Measurements from ENCODE around the gene BBX.

The BBX gene

GRCh38 chr3:107522510-107523288 lies at the start of gene BBX:
BBX (plus strand) TSS chr3:107522962; CDS start chr3:107710461, 187,499 bp downstream.
- peak; percentile 99 for DNase-seq

DNA sequence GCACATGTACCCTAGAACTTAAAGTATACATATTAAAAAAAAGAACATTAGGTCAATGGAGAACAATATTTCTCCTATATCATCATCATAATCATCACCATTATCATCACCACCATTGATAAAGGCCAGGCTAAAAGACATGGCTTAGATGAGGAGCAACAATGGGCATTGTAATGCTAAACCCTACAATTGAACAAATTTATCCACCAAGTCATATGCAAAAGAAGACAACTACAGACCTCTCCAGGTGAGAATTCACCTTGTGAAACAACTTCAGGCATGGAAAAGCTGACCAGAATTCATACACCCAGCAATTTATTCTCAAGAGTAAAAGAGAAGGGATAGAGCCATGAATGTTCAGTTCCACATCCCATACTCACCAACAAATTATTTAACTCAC lies 46.3 kb upstream of the BBX start:
- DNase-seq: no peak

DNA sequence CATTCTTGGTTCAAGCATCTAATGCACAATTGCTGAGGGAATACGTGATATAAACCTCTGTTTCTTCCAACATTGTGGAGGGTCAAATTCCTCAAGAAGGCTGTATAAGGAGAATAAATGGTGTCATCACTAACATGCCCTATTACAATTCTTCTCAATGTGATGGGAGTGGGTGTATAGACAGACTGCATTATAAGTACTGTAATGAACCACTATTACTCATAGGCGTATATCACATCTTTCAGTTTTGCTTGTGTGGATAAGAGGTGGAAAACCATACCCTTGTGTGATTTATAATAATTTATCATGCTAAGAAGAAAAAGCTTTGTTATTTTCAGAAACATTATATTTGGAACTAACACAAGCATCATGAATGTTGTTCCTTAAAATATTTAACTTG lies 35.3 kb upstream of the BBX start:
- no peak for DNase-seq

DNA sequence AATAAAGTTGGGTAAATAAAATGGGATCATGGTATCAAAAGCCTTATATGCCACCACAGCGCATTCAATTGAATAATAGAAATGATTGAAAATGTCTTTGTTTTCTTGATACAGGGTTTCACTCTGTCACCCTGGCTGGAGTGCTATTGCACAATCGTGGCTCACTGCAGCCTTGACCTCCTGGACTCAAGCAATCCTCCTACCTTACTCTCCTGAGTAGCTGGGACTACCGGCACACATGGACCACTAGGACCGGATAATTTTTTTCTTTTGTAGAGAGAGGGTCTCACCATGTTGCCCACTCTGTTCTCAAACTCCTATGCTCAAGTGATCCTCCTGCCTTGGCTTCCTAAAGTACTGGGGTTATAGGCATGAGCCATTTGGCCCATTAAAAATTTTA lies 33.8 kb upstream of the BBX start:
- no peak for DNase-seq

DNA sequence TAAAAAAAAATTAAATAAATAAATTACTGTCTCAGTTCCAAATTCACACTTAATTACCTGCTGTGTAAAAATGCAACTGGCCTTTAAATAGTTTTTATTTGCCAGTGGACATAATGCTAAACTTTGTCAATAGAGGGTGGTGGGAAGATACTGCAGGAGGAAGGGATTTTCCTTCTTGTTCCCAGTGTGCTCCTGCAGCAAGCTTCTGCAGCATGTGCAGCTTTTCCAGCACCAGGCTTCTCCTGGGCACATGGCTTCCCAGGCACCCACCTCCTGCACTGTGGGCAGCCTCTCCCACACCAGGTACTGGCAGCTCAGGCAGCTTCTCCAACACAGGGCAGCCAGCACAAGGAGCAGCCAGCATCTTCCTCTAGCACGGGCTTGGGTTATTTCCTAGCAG lies 29.6 kb upstream of the BBX start:
- DNase-seq: no peak

DNA sequence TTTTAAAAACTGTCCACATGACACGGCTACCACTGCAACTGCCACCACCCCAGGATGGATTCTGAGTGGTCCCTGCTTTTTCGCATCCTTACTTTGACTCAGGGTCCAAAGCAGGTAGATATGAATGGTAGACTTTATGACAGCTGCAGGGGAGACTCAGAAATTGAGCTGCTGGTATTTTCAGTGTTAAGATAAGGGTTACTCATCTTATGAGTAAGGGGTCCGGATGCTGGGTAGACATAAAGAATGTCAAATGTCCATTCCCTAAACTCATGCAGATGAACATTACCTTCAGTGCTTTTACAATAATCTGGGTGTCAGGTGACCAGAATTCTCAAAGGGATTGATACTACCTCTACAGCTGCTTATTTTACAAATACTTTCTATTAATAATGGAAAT lies 25.9 kb upstream of the BBX start:
- DNase-seq: no peak

DNA sequence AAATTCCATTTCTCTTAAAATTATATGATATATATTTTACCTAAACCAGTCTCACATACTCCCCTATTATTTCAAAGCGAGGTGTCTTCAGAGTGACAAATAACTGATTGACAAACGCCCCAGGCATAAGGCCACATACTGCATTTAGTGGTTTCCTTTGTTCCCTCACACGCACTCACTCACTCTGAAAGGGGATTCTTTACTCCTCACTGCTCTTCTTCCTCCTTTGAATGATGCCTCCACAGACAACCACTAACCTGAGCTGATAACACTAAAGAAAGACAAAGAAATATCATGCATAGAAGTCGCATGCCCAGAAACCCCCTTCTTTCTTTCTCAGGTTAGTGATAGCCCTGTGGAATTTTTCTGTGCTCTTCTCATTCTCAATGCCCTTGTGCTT lies 24.1 kb upstream of the BBX start:
- DNase-seq: no peak

GRCh38 chr3:107506458-107506857 lies 16.3 kb upstream of the BBX start:
- DNase-seq: no peak

DNA sequence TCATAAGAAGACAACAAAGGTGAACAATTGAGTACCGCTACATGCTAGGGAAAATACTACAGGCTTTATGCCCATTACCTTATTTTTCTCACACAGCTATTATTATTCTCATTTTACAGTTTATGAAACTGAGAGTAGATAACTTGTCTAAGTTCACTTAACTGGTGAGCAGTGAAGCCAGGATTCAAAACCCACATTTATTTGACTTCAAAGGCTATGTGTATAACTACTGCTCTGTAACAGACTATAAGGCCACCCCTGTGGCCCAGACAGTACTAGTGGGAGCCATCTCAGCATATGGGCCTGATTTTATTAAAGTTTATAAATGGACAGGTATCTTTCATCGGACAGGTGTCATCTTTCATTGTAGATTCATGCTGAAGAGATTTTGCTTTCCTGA lies 14.4 kb upstream of the BBX start:
- DNase-seq: no peak

DNA sequence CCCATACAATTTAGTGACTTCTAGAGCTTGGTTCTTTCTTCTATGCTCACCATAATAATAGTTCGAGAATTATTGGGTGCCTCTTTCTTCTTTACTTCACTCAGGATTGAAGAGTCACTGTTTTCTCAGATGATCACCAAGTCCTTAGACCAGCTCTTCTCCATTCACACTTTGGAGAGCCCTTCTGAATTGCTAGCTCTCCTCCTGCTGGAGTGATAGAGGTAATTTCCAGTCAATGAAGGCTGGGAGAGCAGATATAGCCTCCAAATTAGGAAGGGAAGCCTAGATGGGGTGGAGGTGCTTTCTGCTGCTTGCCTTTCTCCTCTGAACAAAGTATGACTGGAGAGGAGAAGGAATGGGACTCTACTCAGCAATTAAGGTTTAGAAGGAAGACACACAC lies 10.7 kb upstream of the BBX start:
- no peak for DNase-seq

DNA sequence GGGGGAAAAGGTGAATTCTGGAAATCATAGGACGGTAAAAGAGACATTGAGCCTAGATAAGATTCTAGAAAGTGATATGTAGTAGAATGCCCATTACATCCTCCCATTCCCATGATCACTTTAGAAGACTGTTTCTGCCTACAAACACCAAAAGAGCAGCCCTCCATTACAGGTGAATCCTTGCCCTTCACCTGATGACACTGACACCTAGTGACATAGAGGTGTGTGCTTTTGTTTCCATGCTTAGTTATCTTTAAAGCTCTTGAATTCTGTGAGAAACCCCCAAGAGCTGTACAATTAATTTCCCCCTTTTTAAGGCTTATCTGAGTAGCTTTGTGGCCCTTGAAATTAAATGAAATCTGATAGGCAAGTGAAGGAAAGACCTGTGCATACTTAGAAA lies 8.3 kb upstream of the BBX start:
- no peak for DNase-seq

GRCh38 chr3:107516475-107516874 lies 6.3 kb upstream of the BBX start:
- DNase-seq: no peak

GRCh38 chr3:107520535-107520934 lies 2.2 kb upstream of the BBX start:
- no peak for DNase-seq

DNA sequence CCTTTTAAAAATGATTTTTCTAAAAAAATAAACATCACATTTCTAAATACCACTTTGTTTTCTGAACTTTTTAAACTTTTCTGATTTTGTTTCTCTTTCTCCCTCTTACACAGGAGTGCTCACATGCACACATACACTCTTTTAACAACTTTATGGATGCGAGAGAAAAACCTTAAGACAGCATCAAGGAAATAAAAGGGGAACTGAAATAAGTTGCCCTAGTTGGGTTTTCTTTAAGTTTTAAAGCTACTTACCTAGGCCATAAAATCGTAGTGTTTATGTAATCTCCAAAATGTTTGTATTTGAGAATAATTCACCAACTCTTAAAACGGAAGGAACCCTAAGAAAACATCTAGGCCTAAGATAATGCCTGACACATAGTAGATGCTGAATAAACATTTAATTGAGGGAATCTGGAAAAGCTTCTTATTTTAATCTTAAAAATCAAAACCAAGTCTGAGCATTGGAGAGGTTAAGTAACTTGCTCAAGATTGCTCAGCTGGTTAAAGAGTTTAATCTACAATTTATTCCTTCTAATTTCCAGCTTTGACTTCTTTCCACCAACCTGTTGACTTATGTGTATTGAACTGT lies 1.2 kb upstream of the BBX start:
- DNase-seq: no peak

DNA sequence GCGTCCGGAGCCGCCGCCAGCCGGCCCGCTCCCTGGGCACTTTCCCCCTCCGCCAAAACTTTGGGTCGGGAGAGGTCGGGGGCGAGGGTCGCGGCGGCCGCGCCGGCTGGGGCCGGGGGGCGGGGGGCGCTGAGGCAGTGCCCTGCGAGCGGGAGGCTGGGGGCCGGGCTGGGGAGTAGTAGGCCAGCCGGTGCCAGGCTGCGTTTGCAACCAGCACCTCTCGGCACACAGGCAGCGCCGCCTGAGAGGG lies 452 bp downstream of the BBX start:
- DNase-seq: no peak

DNA sequence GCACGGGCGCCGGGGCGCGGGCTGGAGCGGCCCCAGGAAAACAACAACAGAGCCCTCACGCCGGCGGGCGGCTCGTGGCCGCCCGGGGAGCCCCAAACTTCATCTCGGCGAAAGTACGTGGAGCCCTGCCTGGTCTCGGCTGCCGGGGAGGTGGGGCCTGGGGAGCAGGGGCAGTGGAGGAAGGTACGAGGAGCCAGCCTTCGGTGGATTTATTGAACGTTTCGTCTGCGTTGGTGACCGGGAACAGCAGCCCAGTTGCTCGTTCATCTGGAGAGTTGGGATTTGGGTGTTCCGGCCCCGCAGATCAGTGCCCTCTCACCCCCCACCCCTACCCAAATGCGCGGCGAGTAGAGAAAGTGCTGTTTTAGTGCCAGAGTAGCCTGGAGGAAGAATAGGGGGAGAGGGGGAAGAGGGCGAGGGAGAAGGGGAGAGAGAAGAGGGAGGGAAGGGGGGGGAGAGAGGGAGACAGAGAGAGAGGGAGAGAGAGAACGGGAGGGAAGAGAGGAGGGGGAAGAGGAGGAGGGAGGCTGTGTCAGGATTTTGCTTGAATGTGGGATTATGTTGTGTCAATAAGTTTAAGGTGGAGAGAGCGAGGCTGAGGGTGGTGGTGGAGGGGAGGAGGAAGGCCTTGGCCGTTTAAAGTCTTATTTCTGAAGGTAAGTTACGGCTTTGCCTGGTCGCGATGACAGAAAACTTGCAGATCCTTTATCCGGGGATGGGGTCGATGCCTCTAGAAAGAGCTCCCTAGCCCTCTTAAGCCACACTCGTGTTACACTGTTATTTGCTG lies 970 bp downstream of the BBX start:
- peak; percentile 35 for DNase-seq

- DNase-seq: peak; percentile 24
Measured at GRCh38 chr3:107524326-107524840, 1.6 kb downstream of the BBX start.

GRCh38 chr3:107524841-107525643 lies 2.3 kb downstream of the BBX start:
- DNase-seq: peak; percentile 35

DNA sequence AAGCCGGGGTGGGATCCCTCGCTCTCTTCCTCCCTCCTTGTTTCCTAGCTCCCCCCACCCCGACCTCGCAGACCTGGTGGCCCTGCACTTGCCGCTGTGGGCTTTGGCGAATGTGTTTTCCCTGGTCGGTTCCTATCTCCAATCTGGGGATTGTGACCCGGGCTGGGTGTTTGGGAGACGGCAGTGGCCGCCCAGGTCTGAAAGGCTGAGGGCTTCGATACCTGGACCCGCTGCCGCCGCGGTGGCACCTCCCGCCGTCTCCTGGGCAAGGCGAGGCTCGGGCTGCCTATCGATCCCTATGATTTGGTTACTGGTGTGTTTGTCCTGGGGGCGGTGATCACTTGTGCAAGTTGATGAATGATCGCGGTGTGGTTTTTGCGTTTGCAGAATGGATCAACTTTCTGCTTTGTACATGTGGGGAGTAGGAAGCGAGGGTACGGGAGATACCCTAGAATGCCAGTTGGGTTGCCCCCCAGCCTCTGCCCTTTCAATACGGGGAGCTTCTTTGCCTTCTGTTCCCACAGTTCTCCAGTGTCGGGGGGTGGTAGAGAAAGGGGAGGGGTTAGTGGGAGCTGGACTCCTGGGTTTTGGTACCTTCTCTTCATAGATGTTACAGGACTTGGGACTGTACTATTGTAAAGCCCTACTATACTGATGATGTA lies 3.0 kb downstream of the BBX start:
- DNase-seq: no peak

DNA sequence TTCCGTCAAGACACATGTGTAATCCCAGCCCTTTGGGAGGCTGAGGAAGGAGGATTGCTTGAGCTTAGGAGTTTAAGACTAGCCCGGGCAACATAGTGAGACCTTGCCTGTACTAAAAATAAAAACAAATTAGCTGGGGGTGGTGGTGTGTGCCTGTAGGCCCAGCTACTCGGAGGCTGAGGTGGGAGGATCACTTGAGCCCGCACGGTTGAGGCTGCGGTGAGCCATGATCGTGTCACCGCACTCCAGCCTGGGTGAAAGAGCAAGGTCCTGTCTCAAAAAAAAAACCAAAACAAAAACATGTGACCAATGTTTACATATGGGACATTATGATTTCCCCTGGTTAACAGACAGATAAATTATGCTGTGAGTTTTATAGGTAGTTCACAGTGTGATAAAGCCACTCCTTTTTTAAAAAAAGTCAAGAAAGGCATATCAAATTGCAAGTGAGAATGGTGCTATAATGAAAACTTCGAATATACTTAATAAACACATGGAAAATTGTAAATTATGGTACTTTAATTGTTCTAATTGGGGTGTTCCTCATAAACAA lies 9.2 kb downstream of the BBX start:
- no peak for DNase-seq

DNA sequence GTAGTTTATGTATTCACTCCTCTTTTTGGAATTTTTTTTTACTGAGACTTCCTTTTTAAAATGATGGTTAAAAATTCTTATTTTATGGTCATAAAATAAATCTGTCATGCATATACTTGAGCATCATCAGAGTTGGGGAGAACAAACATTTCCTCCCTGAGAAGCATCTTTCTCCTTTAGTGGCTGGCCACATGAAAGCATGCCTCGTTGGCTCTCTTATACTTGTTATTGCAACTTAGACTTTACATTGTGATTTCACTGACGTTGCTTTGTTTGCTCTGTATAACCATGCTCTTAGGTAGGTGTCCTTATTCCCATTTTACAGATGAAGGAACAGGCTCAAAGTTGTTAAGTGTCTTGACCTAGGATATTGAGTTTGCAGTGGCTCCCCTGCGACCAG lies 18.1 kb downstream of the BBX start:
- DNase-seq: no peak

DNA sequence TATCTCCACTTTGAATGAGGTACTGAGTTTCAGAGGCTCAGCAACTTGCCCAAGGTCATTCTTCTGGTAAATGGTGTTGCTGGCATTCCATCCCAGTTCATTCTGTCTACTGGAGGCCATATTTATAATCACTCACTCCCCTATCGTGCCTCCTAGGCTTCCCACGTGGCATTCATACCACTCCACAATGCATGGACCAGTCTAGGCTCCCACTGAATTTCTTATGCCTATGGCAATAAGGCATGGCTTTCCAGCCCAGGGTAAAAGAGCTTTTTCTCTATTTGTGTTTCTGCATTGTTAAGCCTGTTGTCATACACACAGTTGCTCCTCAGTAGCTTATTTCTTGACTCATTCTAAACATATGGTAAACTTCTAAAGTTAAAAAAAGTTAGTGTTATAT lies 19.9 kb downstream of the BBX start:
- DNase-seq: no peak

Data from CD4-positive, alpha-beta T cell treated with Interleukin-4 for 4 hours (primary cell).